Suprapubic skin (tissue), 4 donors: ENCODE measurements around the gene CFAP97D2.

Experiments used
- POLR2A ChIP-seq, 2 donors: fragments of 450-650 bp; IDR thresholded peaks; one replicate each; pipeline ENCODE4 v1.6.1; 2017; ENCODE audit warnings: antibody characterized with exemption in 2 of 2, mild to moderate bottlenecking in 2 of 2, moderate library complexity in 2 of 2
- POLR2AphosphoS5 ChIP-seq, 3 donors: sonication (generic); formaldehyde crosslinking; IDR thresholded peaks; one replicate each; pipeline ENCODE4 v1.6.1; 2017; ENCODE audit warnings: antibody characterized with exemption in 3 of 3
- TF ChIP-seq, protein P1 (sequence below), 2 donors: fragments of 200-600 bp in 1 of 2; fragments of 450-650 bp in 1 of 2; sonication (generic) in 1 of 2; IDR thresholded peaks; one replicate each; pipeline ENCODE4 v1.5.1; 2016 to 2019; ENCODE audit warnings: antibody characterized with exemption in 2 of 2, mild to moderate bottlenecking in 1 of 2, moderate library complexity in 1 of 2

DNA sequence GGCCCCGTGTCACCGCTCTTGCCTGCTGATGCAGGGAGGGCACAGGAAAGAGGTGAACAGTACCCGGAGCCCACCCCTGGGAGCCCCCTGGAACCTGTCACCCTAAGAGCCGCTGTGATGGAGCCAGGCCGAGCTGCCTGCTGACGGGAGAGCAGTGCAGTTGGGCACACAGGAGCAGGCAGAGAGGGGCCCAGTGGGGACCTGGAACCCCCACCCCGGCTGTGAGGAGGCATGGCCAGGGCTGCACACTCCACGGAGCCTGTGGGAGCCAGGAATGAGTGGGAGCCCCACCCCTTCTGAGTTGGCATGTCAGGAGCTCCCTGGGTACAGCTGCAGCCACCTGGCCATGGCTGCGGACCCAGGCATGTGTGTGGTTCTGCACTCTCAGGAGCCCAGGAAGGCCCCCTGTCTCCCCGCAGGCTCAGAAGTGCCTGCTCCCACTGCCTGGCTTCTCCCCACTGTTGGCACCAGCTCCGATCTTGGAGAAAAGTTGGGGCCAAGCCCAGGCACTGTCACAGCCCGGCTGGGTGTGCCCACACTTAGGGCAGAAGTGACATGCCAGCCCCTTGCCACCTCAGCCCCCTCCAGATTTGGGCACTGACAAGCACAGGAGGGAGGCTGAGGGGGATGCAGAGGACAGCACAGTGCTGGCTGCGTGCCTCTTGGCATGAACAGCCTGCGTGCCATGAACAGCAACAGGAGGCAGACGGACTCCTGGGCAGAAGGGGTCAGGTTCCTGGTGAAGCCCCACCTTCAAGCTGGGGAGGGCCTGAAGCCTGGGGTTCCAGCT, 6.3 kb downstream of the CFAP97D2 start:
- TF ChIP-seq POLR2AphosphoS5 (IDR thresholded peaks at IDR 0.05) (no peak), POLR2A (IDR thresholded peaks at IDR 0.05) (no peak)
- TF ChIP-seq, protein P1, sequence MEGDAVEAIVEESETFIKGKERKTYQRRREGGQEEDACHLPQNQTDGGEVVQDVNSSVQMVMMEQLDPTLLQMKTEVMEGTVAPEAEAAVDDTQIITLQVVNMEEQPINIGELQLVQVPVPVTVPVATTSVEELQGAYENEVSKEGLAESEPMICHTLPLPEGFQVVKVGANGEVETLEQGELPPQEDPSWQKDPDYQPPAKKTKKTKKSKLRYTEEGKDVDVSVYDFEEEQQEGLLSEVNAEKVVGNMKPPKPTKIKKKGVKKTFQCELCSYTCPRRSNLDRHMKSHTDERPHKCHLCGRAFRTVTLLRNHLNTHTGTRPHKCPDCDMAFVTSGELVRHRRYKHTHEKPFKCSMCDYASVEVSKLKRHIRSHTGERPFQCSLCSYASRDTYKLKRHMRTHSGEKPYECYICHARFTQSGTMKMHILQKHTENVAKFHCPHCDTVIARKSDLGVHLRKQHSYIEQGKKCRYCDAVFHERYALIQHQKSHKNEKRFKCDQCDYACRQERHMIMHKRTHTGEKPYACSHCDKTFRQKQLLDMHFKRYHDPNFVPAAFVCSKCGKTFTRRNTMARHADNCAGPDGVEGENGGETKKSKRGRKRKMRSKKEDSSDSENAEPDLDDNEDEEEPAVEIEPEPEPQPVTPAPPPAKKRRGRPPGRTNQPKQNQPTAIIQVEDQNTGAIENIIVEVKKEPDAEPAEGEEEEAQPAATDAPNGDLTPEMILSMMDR (IDR thresholded peaks at IDR 0.05): no peak
